ENCODE data around the gene SNX30. TPM values are rescaled to one million over a fixed set of nuclear protein-coding genes. Genes with fewer than 3 reads are reported as not detected.

SNX30 gene
- total RNA-seq, 1 experiment from 2014 or later: 6.9 TPM

DNA sequence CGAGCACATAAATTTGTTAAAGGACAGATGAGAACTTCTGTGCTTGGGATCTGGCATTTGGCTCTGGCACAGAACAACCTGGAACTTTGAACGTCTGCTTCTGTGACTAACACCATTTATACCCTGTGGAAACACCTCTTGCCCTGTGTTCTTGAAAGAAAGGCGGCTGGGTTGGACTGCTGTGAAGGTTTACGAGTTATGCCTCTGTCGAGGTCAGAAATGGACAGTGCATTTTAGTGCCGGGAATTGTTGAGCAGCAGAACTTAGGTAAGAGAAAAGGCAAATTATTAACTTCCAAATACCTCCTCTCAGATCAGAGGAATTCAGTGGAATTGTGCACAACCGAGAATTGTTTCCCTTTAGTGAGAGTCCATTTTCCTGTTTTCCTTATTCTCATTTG is 18.6 kb upstream of the SNX30 start:
- intact Hi-C loops (cut with micrococcal nuclease; ENCODE audit: unreplicated experiment): no loop called here
- no TSS peak for BruUV-seq (replicated peaks)
- in situ Hi-C loops (cut with HindIII; ENCODE audit: low pct_unique_long_range_greater_than_20kb, low sequenced_read_pairs): no loop called here
- ChIA-PET CTCF (no interaction called here), POLR2A (no interaction called here)
- H3K27ac ChIP-seq (ENCODE audit: low read length): no peak overlapping the region
- no peak overlapping the region for H3K4me3 ChIP-seq (ENCODE audit: low read depth in 2 of 2, low read length in 2 of 2)
- DNase-seq (ENCODE audit: low read depth, low spot score) (no peak), ATAC-seq (no peak)
- H3K9me3 ChIP-seq (ENCODE audit: control insufficient read depth, insufficient read depth, low read depth, low read length): no peaks in the 10 kb centered on the region
- H3K27me3 ChIP-seq (ENCODE audit: control insufficient read depth, insufficient read depth, low read length): no peaks in the 10 kb centered on the region
- H3K36me3 ChIP-seq (ENCODE audit: control insufficient read depth, insufficient read depth, low read length): no peaks in the 10 kb centered on the region
- TF ChIP-seq, protein P1, sequence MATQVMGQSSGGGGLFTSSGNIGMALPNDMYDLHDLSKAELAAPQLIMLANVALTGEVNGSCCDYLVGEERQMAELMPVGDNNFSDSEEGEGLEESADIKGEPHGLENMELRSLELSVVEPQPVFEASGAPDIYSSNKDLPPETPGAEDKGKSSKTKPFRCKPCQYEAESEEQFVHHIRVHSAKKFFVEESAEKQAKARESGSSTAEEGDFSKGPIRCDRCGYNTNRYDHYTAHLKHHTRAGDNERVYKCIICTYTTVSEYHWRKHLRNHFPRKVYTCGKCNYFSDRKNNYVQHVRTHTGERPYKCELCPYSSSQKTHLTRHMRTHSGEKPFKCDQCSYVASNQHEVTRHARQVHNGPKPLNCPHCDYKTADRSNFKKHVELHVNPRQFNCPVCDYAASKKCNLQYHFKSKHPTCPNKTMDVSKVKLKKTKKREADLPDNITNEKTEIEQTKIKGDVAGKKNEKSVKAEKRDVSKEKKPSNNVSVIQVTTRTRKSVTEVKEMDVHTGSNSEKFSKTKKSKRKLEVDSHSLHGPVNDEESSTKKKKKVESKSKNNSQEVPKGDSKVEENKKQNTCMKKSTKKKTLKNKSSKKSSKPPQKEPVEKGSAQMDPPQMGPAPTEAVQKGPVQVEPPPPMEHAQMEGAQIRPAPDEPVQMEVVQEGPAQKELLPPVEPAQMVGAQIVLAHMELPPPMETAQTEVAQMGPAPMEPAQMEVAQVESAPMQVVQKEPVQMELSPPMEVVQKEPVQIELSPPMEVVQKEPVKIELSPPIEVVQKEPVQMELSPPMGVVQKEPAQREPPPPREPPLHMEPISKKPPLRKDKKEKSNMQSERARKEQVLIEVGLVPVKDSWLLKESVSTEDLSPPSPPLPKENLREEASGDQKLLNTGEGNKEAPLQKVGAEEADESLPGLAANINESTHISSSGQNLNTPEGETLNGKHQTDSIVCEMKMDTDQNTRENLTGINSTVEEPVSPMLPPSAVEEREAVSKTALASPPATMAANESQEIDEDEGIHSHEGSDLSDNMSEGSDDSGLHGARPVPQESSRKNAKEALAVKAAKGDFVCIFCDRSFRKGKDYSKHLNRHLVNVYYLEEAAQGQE (IDR thresholded peaks at IDR 0.05; ENCODE audit: insufficient read depth in 1 of 2, low read depth in 2 of 2, low read length in 1 of 2): no peak
- TF ChIP-seq SIN3A (IDR thresholded peaks at IDR 0.05; ENCODE audit: borderline replicate concordance, insufficient read depth, low read depth, low read length): no peak
- H3K4me1 ChIP-seq (ENCODE audit: control insufficient read depth, insufficient read depth, low read length): no peaks in the 10 kb centered on the region

DNA sequence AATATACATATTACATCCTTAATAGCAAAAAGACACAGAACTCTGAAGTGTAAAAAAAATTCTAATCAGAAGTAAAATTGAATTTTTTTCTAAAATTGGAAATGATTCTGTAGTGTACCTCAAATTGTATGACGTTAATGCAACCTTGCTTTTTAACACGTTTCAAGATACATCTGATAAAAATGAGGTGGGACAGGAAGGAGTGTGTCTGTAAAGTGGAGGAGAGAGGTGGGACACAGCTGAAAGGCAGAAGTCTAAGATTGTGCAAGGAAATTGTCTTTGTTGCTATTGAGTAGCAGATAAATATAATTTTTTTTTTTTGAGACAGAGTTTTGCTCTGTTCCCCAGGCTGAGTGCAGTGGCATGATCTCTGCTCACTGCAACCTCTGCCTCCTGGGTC is 15.7 kb upstream of the SNX30 start:
- in situ Hi-C loops (cut with HindIII; ENCODE audit: low pct_unique_long_range_greater_than_20kb, low sequenced_read_pairs): no loop called here
- no peak overlapping the region for H3K27ac ChIP-seq (ENCODE audit: low read length)
- ATAC-seq: no peak
- no peak overlapping the region for H3K4me3 ChIP-seq (ENCODE audit: low read depth in 2 of 2, low read length in 2 of 2)
- H3K4me1 ChIP-seq (ENCODE audit: control insufficient read depth, insufficient read depth, low read length): no peaks in the 10 kb centered on the region
- ChIA-PET POLR2A (no interaction called here), CTCF (no interaction called here)
- TF ChIP-seq TCF7L2 (IDR thresholded peaks at IDR 0.05; ENCODE audit: low read depth, low read length): no peak
- TF ChIP-seq POLR2AphosphoS5 (IDR thresholded peaks at IDR 0.05; ENCODE audit: low read depth, low read length): no peak
- TF ChIP-seq SIN3A (IDR thresholded peaks at IDR 0.05; ENCODE audit: borderline replicate concordance, insufficient read depth, low read depth, low read length): no peak
- TF ChIP-seq, protein P2, sequence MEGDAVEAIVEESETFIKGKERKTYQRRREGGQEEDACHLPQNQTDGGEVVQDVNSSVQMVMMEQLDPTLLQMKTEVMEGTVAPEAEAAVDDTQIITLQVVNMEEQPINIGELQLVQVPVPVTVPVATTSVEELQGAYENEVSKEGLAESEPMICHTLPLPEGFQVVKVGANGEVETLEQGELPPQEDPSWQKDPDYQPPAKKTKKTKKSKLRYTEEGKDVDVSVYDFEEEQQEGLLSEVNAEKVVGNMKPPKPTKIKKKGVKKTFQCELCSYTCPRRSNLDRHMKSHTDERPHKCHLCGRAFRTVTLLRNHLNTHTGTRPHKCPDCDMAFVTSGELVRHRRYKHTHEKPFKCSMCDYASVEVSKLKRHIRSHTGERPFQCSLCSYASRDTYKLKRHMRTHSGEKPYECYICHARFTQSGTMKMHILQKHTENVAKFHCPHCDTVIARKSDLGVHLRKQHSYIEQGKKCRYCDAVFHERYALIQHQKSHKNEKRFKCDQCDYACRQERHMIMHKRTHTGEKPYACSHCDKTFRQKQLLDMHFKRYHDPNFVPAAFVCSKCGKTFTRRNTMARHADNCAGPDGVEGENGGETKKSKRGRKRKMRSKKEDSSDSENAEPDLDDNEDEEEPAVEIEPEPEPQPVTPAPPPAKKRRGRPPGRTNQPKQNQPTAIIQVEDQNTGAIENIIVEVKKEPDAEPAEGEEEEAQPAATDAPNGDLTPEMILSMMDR (IDR thresholded peaks at IDR 0.05): no peak
- TF ChIP-seq, protein P1 (IDR thresholded peaks at IDR 0.05; ENCODE audit: insufficient read depth in 1 of 2, low read depth in 2 of 2, low read length in 1 of 2): no peak
- intact Hi-C loops (cut with micrococcal nuclease; ENCODE audit: unreplicated experiment): no loop called here
- H3K27me3 ChIP-seq (ENCODE audit: control insufficient read depth, insufficient read depth, low read length): no peaks in the 10 kb centered on the region
- BruUV-seq (replicated peaks): no TSS peak
- H3K9me3 ChIP-seq (ENCODE audit: control insufficient read depth, insufficient read depth, low read depth, low read length): no peaks in the 10 kb centered on the region
- no peak for DNase-seq (ENCODE audit: low read depth, low spot score)
- no peaks in the 10 kb centered on the region for H3K36me3 ChIP-seq (ENCODE audit: control insufficient read depth, insufficient read depth, low read length)

All from Panc1 (cell line).